Measurements from ENCODE around the gene LOXL3. TPM values are rescaled to one million over a fixed set of nuclear protein-coding genes. Genes with fewer than 3 reads are reported as not detected.

Gene LOXL3
- total RNA-seq, 1 donor from 2014 or later: 24.2 TPM

- Histone ChIP-seq H3K4me3 (no peak overlapping the region), H3K27me3 (peaks cover 12% of the 10 kb centered on the region), H3K9ac (no peak overlapping the region), H2AFZ (replicated peaks) (no peak overlapping the region), H3K4me1 (peaks cover 16% of the 10 kb centered on the region), H3F3A (ENCODE audit: low read depth) (peaks cover 5% of the 10 kb centered on the region), H3K36me3 (no peaks in the 10 kb centered on the region), H4K20me1 (ENCODE audit: low read depth) (no peaks in the 10 kb centered on the region), H3K9me3 (ENCODE audit: low read depth) (no peaks in the 10 kb centered on the region), H3K4me2 (no peak overlapping the region), H3K79me2 (ENCODE audit: low read depth) (peaks cover 35% of the 10 kb centered on the region), H3K27ac (no peak overlapping the region)
- H3K27ac Mint-ChIP-seq: no peak overlapping the region
- H3K9me3 Mint-ChIP-seq: no peaks in the 10 kb centered on the region
- H3K27me3 Mint-ChIP-seq (ENCODE audit: insufficient read depth, low read depth): peaks cover 8% of the 10 kb centered on the region
- peak overlapping the region; percentile 96 for H3K4me3 Mint-ChIP-seq
- peaks cover 16% of the 10 kb centered on the region for H3K36me3 Mint-ChIP-seq
- TF ChIP-seq EZH2 (IDR thresholded peaks at IDR 0.05) (no peak), CTCF (IDR thresholded peaks at IDR 0.05) (no peak), EZH2phosphoT487 (IDR thresholded peaks at IDR 0.05) (no peak)
- DNase-seq (ENCODE audit: low spot score): no peak
- H3K4me1 Mint-ChIP-seq: peaks cover 26% of the 10 kb centered on the region
These were observed 27.0 kb downstream of the LOXL3 start for GRCh38 chr2:74526649-74527230.

DNA sequence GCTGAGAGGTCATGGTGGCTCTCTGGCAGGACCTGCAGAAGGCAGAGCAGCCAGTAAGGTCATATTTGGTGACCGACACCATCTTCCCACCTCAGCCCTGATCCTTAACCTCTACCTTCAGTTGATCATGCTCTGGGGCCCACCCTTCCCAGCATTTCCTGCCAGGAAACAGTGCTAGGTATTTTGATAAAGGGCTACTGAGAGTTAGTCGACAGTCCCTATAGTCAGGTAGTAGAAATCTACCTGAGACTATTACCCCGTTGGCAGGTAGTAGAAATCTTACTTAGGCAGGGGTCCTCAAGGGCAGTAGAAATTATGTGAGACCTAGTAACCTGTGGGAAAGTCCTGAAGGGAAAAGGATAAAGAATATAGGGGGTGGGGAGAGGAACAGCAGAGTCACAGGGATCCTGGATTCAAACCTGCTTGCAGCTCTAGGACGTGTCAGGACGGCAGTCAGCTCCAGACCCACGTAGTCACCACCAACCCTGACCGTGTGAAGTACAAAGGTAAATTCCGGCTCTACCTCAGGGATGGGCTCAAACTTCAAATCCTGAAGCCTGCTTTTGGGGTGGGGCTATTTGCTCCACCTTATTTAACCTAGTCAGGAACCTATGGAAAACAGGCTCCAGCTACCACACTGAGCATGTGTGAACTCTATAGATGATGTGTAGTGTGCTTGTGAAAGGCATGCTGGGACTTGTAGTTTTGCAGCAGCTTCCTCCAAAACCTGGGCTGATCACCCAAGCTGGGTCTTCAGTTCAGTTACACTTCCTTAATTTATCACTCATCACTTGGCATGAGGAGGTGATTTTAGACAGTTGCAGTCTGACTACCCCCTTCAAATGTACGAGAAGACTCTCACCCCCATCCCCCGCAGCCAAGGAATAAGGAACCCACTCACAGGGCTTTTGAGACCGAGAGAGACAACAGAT, 27.8 kb downstream of the LOXL3 start, which contains the start of gene DQX1:
DQX1 (minus strand) TSS at position 515 of the 932 bp plus-strand sequence; CDS start at position 13, 502 bp downstream.
- H2AFZ ChIP-seq (replicated peaks): no peak within 1 kb of the TSS
- H3K4me2 ChIP-seq: no peak within 1 kb of the TSS
- TF ChIP-seq EZH2 (IDR thresholded peaks at IDR 0.05) (no peak), EZH2phosphoT487 (IDR thresholded peaks at IDR 0.05) (no peak), CTCF (IDR thresholded peaks at IDR 0.05) (no peak)
- H3K27ac Mint-ChIP-seq: no peak within 1 kb of the TSS
- H3K36me3 Mint-ChIP-seq: peaks cover 16% of the 10 kb centered on the region
- peaks cover 12% of the 10 kb centered on the region for H3K4me1 ChIP-seq
- no peak within 1 kb of the TSS for H3K27ac ChIP-seq
- peaks cover 19% of the 10 kb centered on the region for H3K27me3 ChIP-seq
- DNase-seq (ENCODE audit: low spot score): peak; percentile 44
- H3K9me3 ChIP-seq (ENCODE audit: low read depth): no peaks in the 10 kb centered on the region
- H3K4me3 ChIP-seq: no peak within 1 kb of the TSS
- H3K79me2 ChIP-seq (ENCODE audit: low read depth): peaks cover 28% of the 10 kb centered on the region
- H3F3A ChIP-seq (ENCODE audit: low read depth): no peaks in the 10 kb centered on the region
- H3K4me1 Mint-ChIP-seq: peaks cover 20% of the 10 kb centered on the region
- H3K36me3 ChIP-seq: no peaks in the 10 kb centered on the region
- no peak within 1 kb of the TSS for H3K9ac ChIP-seq
- peak within 1 kb of the TSS; percentile 96 for H3K4me3 Mint-ChIP-seq
- peaks cover 12% of the 10 kb centered on the region for H3K27me3 Mint-ChIP-seq (ENCODE audit: insufficient read depth, low read depth)
- H4K20me1 ChIP-seq (ENCODE audit: low read depth): no peaks in the 10 kb centered on the region
- no peaks in the 10 kb centered on the region for H3K9me3 Mint-ChIP-seq

DNA sequence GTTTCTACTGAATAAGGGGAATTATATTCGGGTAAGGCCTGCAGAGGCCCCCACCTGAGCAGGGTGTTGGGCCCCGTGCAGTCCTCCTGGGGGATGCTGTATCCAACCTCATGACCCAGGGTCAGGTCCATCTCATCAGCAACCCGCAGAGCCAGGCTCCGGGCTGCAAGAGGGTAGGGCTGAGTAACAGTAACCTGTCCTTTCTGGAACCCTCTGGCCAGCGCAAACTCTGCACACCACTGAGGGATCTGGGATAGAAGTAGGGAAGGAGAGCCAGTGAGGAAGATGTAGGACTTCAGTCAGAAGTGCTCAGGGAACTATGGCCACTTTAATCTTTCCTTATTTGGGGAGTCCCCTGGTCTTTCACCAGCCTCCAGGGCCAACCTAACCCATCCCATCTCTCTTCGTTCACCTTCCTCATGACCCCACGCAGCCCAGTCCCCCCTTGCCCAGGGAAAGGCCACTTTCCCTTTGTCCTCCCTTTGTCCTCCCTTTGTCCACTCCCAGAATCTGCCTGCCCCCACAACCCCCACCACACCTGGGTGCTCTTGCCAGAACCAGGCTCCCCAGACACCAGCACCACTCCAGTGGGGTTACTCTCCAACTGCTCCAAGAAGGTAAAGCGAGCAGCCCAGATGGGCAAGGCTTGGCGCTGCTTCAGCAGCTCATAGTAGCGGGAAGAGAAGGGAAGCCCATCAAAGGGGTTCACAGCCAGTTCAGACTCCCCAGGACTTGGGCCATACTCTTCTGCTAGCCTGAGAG, 28.6 kb downstream of the LOXL3 start:
- no peak for TF ChIP-seq EZH2 (IDR thresholded peaks at IDR 0.05)
- TF ChIP-seq EZH2phosphoT487 (IDR thresholded peaks at IDR 0.05): no peak
- TF ChIP-seq CTCF (IDR thresholded peaks at IDR 0.05): no peak

More for the DNA sequence above, 28.6 kb downstream of the LOXL3 start:
- Histone ChIP-seq H3K4me1 (peaks cover 7% of the 10 kb centered on the region), H3K27me3 (peaks cover 28% of the 10 kb centered on the region), H3K79me2 (ENCODE audit: low read depth) (peaks cover 20% of the 10 kb centered on the region), H3K9ac (no peak overlapping the region), H3F3A (ENCODE audit: low read depth) (no peaks in the 10 kb centered on the region), H3K27ac (no peak overlapping the region), H2AFZ (replicated peaks) (no peak overlapping the region), H3K9me3 (ENCODE audit: low read depth) (no peaks in the 10 kb centered on the region), H3K4me2 (no peak overlapping the region), H3K4me3 (no peak overlapping the region), H3K36me3 (no peaks in the 10 kb centered on the region), H4K20me1 (ENCODE audit: low read depth) (no peaks in the 10 kb centered on the region)
- peaks cover 17% of the 10 kb centered on the region for H3K27me3 Mint-ChIP-seq (ENCODE audit: insufficient read depth, low read depth)
- no peaks in the 10 kb centered on the region for H3K9me3 Mint-ChIP-seq
- H3K27ac Mint-ChIP-seq: no peak overlapping the region
- peaks cover 15% of the 10 kb centered on the region for H3K4me1 Mint-ChIP-seq
- H3K36me3 Mint-ChIP-seq: peaks cover 16% of the 10 kb centered on the region
- no peak for DNase-seq (ENCODE audit: low spot score)
- no peak overlapping the region for H3K4me3 Mint-ChIP-seq
